ENCODE measurements around the gene BTF3.
A peak's percentile ranks its signal among the peaks of the same experiment; 100 is the strongest.

The BTF3 gene

DNA sequence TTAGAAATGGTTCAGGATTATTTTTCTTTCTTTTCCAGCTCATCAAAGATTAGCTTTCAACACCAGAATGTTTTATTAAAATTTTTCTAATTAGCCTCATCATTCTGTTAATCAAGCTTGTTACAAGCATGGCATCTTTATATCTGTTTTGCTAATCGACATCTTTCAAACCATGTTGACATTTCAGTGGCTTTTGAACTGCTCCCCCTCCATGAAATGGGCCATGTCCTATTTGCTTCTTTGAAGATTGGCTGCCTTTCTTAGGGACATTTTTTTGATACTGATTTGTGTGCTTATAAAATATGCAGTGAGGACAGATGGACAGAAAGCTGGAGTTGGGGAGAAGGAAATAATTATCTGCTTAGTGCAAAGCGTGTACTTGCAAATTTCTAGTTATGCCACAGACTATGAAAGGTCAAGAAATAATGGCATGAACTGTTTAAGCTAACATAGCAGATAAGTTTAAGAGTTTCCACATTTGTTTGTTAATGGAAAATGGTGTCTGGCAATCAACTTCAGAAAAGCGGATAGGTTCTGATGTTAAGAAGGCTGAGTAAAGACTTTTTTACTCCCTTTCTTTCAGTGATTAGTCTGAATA lies 27.5 kb downstream of the BTF3 start:
- no peak for DNase-seq

- DNase-seq: no peak
These were observed 30.0 kb downstream of the BTF3 start for GRCh38 chr5:73528248-73528647.

DNA sequence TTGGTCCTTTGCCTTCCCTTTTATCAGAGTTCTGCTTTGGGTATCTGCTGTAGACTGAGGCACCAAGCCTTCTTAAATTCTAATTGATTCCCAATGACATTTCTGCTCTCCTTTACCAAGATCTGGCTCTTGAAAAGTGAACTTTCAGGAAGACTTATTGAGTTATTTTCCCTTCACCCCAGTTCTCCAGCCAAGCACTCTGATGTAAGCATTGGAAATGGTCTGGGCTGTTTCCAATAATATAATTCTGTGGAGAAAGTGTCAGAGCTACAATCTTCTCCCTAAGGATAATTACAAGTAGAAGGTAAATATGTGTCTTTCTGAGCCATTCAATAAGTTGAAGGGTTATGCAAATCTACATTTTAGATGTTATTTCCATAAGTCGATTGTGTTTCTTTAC lies 30.8 kb downstream of the BTF3 start:
- no peak for DNase-seq

- DNase-seq: no peak
These were observed 33.1 kb downstream of the BTF3 start for GRCh38 chr5:73531356-73531755.

GRCh38 chr5:73532195-73532594 lies 34.0 kb downstream of the BTF3 start:
- no peak for DNase-seq

- DNase-seq: peak; percentile 14
These were observed 35.9 kb downstream of the BTF3 start for GRCh38 chr5:73534011-73534644.

DNA sequence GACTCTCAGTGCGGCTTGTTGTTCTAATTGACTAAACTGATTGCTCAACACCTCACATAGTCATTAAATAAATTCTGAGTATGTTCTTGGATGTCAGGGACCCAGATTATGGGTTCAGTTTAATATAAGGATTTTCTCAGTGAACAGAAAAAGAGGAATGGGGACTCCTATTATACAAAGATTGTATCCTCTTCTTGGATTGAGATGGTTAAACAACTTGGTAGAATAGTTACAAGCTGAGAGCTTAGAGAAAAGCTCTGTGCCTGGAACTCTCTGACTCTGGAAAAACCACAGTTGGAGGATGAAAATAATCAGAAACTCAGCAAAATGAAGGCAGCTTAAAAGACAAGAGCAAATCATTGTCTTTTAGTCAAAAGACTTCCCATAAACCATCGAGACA lies 36.7 kb downstream of the BTF3 start:
- DNase-seq: no peak

DNA sequence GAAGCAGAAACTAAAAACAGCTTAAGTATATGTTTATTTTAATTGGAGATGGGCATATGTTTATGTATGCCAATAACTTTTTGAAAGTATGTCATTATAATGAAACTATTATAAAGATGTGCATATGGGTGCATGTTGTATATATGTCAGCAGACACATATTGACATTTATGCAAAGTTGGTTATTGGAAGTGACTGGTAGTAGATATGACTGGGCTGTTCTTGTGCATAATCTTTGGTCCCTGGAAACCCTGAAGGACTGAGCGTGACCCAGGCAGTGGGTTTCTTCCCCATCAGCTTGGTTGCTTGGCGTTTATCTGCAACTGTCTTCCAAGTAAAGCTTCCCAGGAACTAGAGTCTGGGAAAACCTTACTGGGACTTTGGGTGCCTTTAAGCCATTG lies 41.5 kb downstream of the BTF3 start:
- no peak for DNase-seq

DNA sequence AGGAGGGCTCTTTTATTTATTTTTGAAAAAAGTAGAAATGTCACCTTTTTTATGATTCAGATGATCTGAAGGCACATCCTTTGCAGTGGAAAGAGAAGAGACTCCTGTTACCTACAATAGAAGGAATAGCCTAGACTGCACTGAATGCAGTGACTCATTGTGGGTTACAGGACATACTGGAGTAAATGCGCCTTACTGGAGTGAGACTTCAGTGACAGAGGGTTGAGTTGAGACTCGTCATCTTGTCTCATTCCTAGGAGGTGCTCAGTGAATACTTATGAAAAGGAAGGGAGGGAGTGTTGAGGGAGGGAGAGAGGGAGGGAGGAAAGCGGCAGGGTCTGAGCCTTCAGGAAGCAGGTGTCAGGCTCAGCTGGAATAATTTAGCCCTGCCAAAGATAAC lies 42.0 kb downstream of the BTF3 start:
- peak; percentile 31 for DNase-seq

DNA sequence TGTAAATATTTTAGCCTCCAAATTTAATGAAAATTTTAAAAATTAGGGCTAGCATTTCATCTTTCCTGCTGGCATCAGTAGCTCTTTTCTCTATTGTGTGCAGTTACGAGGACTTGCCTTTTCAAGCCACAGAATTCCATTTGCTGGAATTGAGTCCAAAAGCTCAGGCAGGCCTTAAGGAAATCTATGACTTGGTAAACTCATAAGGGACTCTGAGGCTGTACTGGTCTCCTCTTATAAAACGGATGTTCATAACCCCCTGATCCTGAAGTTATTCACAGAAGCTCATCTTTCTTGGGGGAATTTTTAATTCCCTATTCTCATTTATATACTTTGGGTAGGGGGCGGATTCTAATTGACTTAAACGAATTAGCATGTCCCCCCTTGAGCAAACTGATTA lies 43.8 kb downstream of the BTF3 start:
- DNase-seq: no peak

DNA sequence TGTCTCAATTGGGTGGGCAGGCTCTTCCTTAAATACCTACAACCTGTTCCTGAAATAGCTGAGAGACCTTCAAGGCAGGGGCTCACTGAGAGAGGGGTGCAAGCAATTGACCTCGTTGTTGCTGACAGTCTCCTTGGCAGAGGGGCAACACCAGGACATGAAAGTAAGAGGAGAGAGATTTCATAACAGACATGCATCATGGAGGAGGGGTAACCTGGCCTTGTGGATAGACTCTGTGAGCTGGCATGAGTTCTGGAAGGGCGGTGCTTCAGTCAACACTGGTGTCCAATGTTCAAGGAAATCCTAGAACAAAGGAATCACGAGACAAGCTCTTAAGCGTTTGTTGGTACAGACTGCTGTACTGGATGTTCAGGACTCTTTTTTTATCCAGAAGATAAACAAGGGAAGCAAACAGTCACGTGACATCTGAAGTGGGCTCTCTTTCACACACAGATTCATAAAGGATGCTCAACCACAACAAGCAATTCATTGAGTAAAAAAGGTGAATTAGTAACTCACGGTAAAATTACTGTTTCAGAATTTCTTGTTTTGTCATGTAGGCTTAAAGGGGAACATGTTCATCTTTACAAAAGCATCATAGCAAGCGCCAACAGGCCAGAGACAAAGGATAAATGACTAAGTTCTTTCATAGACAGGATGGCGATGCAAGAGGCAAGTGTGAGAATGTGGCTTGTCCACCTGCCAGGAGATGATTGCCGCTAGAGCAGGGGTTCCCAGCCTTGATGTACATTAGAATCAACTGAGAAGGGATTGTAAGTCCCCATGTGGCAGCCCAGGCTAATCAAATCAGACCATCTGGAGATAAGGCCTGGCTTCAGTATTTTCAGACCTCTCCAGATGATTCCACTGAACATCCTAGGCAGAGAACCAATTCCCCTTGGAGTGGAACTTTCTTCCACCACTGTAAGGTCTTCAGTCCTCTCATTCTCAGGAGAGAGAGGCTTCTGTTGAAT lies 46.5 kb downstream of the BTF3 start:
- DNase-seq: no peak

DNA sequence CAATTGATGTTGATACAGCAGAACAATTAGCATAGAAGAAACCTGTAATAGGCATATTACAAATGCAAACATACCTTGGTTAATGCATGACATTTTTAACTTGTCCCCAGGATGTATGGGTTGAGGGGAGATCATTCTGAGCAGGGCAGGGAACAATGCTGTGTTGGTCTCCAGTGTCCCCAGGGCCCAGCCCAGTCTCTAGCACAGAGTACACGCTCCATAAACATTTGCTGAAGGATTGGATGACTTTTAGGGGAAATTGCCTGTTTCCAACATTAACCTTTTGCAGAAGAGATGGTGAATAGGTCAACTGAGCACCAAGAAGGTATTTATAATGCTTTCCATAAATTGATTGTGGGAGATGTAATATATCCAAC lies 47.1 kb downstream of the BTF3 start:
- no peak for DNase-seq

- DNase-seq: no peak
These were observed 51.8 kb downstream of the BTF3 start for GRCh38 chr5:73550016-73550415.

DNA sequence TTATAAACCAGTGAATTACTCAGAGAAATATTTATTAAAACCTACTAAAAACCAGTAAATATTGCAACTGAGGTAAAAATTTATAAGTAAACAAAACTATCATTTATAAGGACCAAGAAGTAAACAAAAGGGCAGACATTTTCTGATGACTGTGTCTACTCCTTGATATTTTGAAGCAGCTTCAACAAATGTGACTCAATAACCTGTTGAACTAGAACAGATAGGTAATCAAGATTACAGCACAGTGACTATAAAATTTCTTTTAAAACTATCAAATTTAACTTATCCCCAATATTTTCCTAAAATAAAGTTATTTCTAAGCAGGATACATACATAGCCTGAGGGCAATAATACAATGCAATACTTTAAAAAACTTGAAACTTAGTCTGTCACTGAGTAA lies 54.4 kb downstream of the BTF3 start:
- no peak for DNase-seq
